H9 (cell line): ENCODE data around the gene FHOD3. TPM values are rescaled to one million over a fixed set of nuclear protein-coding genes. Genes with fewer than 3 reads are reported as not detected.

ENCODE experiments used
- DNase-seq: peaks from one replicate; pipeline ENCODE4 v3.0.0-alpha.2; 2017
- H2AFZ ChIP-seq: one replicate; pipeline ENCODE4 v1.6.1; 2013; ENCODE audit warnings: mild to moderate bottlenecking, low read length, control low read depth, moderate library complexity
- H2AK5ac ChIP-seq: 2 replicates; pipeline ENCODE4 v1.6.1; 2013; ENCODE audit warnings: low read length, control low read depth, mixed read lengths; ENCODE audit not compliant: insufficient read length
- H2BK120ac ChIP-seq: one replicate; pipeline ENCODE4 v1.6.1; 2013; ENCODE audit warnings: low read depth, mild to moderate bottlenecking, low read length, control low read depth, inconsistent platforms; ENCODE audit not compliant: poor library complexity, severe bottlenecking
- H2BK12ac ChIP-seq: 2 replicates; pipeline ENCODE4 v1.6.1; 2013; ENCODE audit warnings: low read length, control low read depth, mixed read lengths, low read depth; ENCODE audit not compliant: insufficient read length
- H2BK15ac ChIP-seq: 2 replicates; pipeline ENCODE4 v1.6.1; 2013; ENCODE audit warnings: low read depth, low read length, control low read depth
- H2BK20ac ChIP-seq: one replicate; pipeline ENCODE4 v1.6.1; 2013; ENCODE audit warnings: low read depth, mild to moderate bottlenecking, low read length, control low read depth, inconsistent platforms; ENCODE audit not compliant: poor library complexity, severe bottlenecking
- H2BK5ac ChIP-seq: 2 replicates; pipeline ENCODE4 v1.6.1; 2013; ENCODE audit warnings: low read length, control low read depth, mixed read lengths; ENCODE audit not compliant: insufficient read length
- H3K14ac ChIP-seq: 2 replicates; pipeline ENCODE4 v1.6.1; 2013; ENCODE audit warnings: low read length, control low read depth; ENCODE audit not compliant: insufficient read depth
- H3K18ac ChIP-seq: 2 replicates; pipeline ENCODE4 v1.6.1; 2013; ENCODE audit warnings: low read depth, mild to moderate bottlenecking, mixed read lengths, low read length, control low read depth; ENCODE audit not compliant: insufficient read length
- H3K23ac ChIP-seq: 2 replicates; pipeline ENCODE4 v1.6.1; 2013; ENCODE audit warnings: low read length, control low read depth, mixed read lengths, low read depth; ENCODE audit not compliant: insufficient read length
- H3K23me2 ChIP-seq: 2 replicates; pipeline ENCODE4 v1.6.1; 2013; ENCODE audit warnings: low read depth, mild to moderate bottlenecking, mixed read lengths, low read length, control low read depth; ENCODE audit not compliant: insufficient read length, poor library complexity, severe bottlenecking
- H3K27ac ChIP-seq: 2 replicates; pipeline ENCODE4 v1.5.1; 2013; ENCODE audit warnings: low read length, control low read depth, mixed read lengths, low read depth; ENCODE audit not compliant: insufficient read length
- H3K27me3 ChIP-seq: 2 replicates; pipeline ENCODE4 v1.6.1; 2013; ENCODE audit warnings: low read length, control low read depth, inconsistent platforms; ENCODE audit not compliant: insufficient read depth
- H3K4ac ChIP-seq: 2 replicates; pipeline ENCODE4 v1.6.1; 2013; ENCODE audit warnings: low read depth, mild to moderate bottlenecking, control low read depth, inconsistent platforms, low read length, moderate library complexity
- H3K4me1 ChIP-seq: 2 replicates; pipeline ENCODE4 v1.6.1; 2013; ENCODE audit warnings: low read length, control low read depth, inconsistent platforms; ENCODE audit not compliant: insufficient read depth
- H3K4me2 ChIP-seq: 2 replicates; pipeline ENCODE4 v1.6.1; 2013; ENCODE audit warnings: low read length, control low read depth, mixed read lengths; ENCODE audit not compliant: insufficient read length, insufficient read depth
- H3K56ac ChIP-seq: 2 replicates; pipeline ENCODE4 v1.6.1; 2013; ENCODE audit warnings: low read depth, mild to moderate bottlenecking, mixed read lengths, low read length, control low read depth; ENCODE audit not compliant: insufficient read length
- H3K79me1 ChIP-seq: 2 replicates; pipeline ENCODE4 v1.6.1; 2013; ENCODE audit warnings: low read depth, mild to moderate bottlenecking, moderate library complexity, low read length, control low read depth, inconsistent platforms; ENCODE audit not compliant: insufficient read depth, poor library complexity, severe bottlenecking
- H3K79me2 ChIP-seq: 2 replicates; pipeline ENCODE4 v1.6.1; 2013; ENCODE audit warnings: low read length, control low read depth, inconsistent platforms; ENCODE audit not compliant: insufficient read depth
- H3K9ac ChIP-seq: 2 replicates; pipeline ENCODE4 v1.6.1; 2013; ENCODE audit warnings: low read length, control low read depth, mixed read lengths; ENCODE audit not compliant: insufficient read length; ENCODE audit errors: extremely low read depth
- H3K9me3 ChIP-seq: one replicate; pipeline ENCODE4 v1.6.1; 2013; ENCODE audit warnings: low read depth, low read length, inconsistent platforms; ENCODE audit not compliant: control insufficient read depth
- H3T11ph ChIP-seq: one replicate; pipeline ENCODE4 v1.6.1; 2013; ENCODE audit warnings: mild to moderate bottlenecking, low read length, control low read depth, inconsistent platforms
- H4K20me1 ChIP-seq: one replicate; pipeline ENCODE4 v1.6.1; 2013; ENCODE audit not compliant: control insufficient read depth, insufficient read length, insufficient read depth
- H4K5ac ChIP-seq: 2 replicates; pipeline ENCODE4 v1.6.1; 2013; ENCODE audit warnings: low read depth, mild to moderate bottlenecking, mixed read lengths, low read length, control low read depth; ENCODE audit not compliant: insufficient read length
- H4K8ac ChIP-seq: replicated peaks from 2 replicates; pipeline ENCODE4 v1.6.1; 2013; ENCODE audit warnings: low read length, control low read depth, mixed read lengths, low read depth; ENCODE audit not compliant: insufficient read length
- H4K91ac ChIP-seq: 2 replicates; pipeline ENCODE4 v1.6.1; 2013; ENCODE audit warnings: low read depth, mild to moderate bottlenecking, moderate library complexity, mixed read lengths, low read length, control low read depth; ENCODE audit not compliant: insufficient read length
- H3K27ac Mint-ChIP-seq, 3 experiments: 2 replicates in 2 of 3; 3 replicates in 1 of 3; pipeline ENCODE4 v1.8.0; 2020 to 2021; ENCODE audit warnings: mixed read lengths in 3 of 3, mild to moderate bottlenecking in 1 of 3, moderate library complexity in 1 of 3
- H3K27me3 Mint-ChIP-seq: 2 replicates; pipeline ENCODE4 v1.8.0; 2021; ENCODE audit warnings: low read depth, mild to moderate bottlenecking, moderate library complexity, mixed read lengths
- H3K36me3 Mint-ChIP-seq, 3 experiments: 2 replicates in 2 of 3; 3 replicates in 1 of 3; pipeline ENCODE4 v1.8.0; 2020 to 2021; ENCODE audit warnings: low read depth in 3 of 3, mixed read lengths in 3 of 3; ENCODE audit not compliant: insufficient read depth in 1 of 3
- H3K4me1 Mint-ChIP-seq, 2 experiments: 2 replicates each; pipeline ENCODE4 v1.8.0; 2020; ENCODE audit warnings: mixed read lengths in 2 of 2
- H3K4me3 Mint-ChIP-seq, 2 experiments: 2 replicates in 1 of 2; 3 replicates in 1 of 2; pipeline ENCODE4 v1.8.0; 2020 to 2021; ENCODE audit warnings: mild to moderate bottlenecking in 2 of 2, mixed read lengths in 2 of 2, moderate library complexity in 1 of 2
- H3K9me3 Mint-ChIP-seq, 2 experiments: 2 replicates in 1 of 2; 3 replicates in 1 of 2; pipeline ENCODE4 v1.8.0; 2020; ENCODE audit warnings: mild to moderate bottlenecking in 2 of 2, mixed read lengths in 2 of 2, moderate library complexity in 1 of 2
- WGBS: extraction: QIAGEN DNeasy Blood & Tissue Kit; methylation state at CpG from one replicate; pipeline ENCODE4 v1.1.7; 2013; ENCODE audit warnings: missing lambda C conversion rate, low lambda C conversion rate, mixed read lengths; ENCODE audit not compliant: insufficient read length; ENCODE audit errors: extremely low coverage; 5-methylcytosine and 5-hydroxymethylcytosine counted together
- total RNA-seq: library from RNA; stranded (reverse); gene quantifications from 2 replicates; pipeline ENCODE4 v1.2.1, GENCODE V29; 2021
- TF ChIP-seq, protein P1 (sequence below): fragments of 200-600 bp; sonication (generic); conservative IDR thresholded peaks from 3 replicates; pipeline ENCODE4 v1.8.0; 2021; ENCODE audit warnings: antibody characterized with exemption, mild to moderate bottlenecking

FHOD3 gene
- total RNA-seq, 1 experiment from 2014 or later, result 8.0 TPM

DNA sequence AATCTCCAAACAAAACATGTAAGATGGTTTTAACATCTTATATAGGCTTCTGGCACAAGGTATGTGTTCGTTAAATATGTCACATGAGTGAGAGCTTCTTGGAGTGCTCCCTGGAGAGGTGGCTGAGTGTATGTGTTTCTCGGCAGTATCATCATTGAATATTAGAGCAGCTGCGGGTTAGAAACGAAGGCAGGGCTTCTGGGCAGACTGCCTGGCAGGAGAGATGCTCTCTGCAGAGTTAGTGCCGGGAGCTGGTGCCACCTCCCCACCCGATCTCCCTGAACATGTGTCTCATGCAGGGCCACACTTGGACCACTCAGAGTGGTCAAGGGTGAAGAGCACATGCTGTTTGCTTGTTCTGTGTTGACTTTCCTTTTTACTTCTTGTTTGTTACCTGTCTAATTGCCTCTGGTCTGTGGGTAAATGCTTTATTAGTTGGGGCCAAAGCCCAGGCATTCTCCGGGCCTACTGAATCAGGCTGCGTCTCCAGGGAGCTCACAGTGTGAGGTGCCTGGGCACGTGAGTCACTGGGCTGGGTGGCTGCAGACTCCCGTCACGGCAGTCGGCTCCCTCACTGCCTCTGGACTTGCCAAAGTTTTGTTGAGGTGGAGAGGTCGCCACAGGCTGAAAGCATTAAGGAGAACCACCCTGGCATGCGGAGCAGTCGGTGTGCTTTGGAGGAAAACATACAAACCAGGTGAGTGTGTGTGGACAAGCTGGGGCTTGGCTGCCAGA lies 246.6 kb downstream of the FHOD3 start:
- H3K23me2 ChIP-seq, result no peaks in the 10 kb centered on the region
- H3K4me2 ChIP-seq, result no peak overlapping the region
- peaks cover 9 to 24% of the 10 kb centered on the region in 2 experiments for H3K4me1 Mint-ChIP-seq

More for the DNA sequence above, 246.6 kb downstream of the FHOD3 start:
- Histone ChIP-seq H2BK15ac (no peak overlapping the region), H4K8ac (no peak overlapping the region), H2BK20ac (no peak overlapping the region), H2BK120ac (no peak overlapping the region), H4K20me1 (no peaks in the 10 kb centered on the region), H3K23ac (no peak overlapping the region), H3K27ac (no peak overlapping the region), H3K56ac (no peak overlapping the region), H3K27me3 (no peaks in the 10 kb centered on the region), H3K9ac (no peak overlapping the region), H2BK5ac (no peak overlapping the region), H4K91ac (no peak overlapping the region), H3K79me2 (no peaks in the 10 kb centered on the region), H3K4me1 (no peaks in the 10 kb centered on the region), H3K9me3 (no peaks in the 10 kb centered on the region), H3K18ac (no peak overlapping the region), H2AFZ (no peak overlapping the region), H3T11ph (no peak overlapping the region), H2AK5ac (no peak overlapping the region), H2BK12ac (no peak overlapping the region), H3K14ac (no peak overlapping the region), H3K4ac (no peak overlapping the region), H4K5ac (no peak overlapping the region), H3K79me1 (no peaks in the 10 kb centered on the region)
- H3K27ac Mint-ChIP-seq, result 0 out of 7 replicates have a peak overlapping the region, but pooled peaks of 1 of the 3 experiments have one; percentile 26
- no peaks in the 10 kb centered on the region for H3K27me3 Mint-ChIP-seq
- no peak for DNase-seq
- TF ChIP-seq, protein P1, sequence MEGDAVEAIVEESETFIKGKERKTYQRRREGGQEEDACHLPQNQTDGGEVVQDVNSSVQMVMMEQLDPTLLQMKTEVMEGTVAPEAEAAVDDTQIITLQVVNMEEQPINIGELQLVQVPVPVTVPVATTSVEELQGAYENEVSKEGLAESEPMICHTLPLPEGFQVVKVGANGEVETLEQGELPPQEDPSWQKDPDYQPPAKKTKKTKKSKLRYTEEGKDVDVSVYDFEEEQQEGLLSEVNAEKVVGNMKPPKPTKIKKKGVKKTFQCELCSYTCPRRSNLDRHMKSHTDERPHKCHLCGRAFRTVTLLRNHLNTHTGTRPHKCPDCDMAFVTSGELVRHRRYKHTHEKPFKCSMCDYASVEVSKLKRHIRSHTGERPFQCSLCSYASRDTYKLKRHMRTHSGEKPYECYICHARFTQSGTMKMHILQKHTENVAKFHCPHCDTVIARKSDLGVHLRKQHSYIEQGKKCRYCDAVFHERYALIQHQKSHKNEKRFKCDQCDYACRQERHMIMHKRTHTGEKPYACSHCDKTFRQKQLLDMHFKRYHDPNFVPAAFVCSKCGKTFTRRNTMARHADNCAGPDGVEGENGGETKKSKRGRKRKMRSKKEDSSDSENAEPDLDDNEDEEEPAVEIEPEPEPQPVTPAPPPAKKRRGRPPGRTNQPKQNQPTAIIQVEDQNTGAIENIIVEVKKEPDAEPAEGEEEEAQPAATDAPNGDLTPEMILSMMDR, result no peak
- H3K9me3 Mint-ChIP-seq, result no peaks in the 10 kb centered on the region; a peak in 1 of 5 replicates
- no peak overlapping the region for H3K4me3 Mint-ChIP-seq
- WGBS, result no CpG with 5 or more reads among the region's 15 CpGs
- no peaks in the 10 kb centered on the region; a peak in 1 of 7 replicates for H3K36me3 Mint-ChIP-seq
